ENCODE measurements around the gene ASCC3.

DNA sequence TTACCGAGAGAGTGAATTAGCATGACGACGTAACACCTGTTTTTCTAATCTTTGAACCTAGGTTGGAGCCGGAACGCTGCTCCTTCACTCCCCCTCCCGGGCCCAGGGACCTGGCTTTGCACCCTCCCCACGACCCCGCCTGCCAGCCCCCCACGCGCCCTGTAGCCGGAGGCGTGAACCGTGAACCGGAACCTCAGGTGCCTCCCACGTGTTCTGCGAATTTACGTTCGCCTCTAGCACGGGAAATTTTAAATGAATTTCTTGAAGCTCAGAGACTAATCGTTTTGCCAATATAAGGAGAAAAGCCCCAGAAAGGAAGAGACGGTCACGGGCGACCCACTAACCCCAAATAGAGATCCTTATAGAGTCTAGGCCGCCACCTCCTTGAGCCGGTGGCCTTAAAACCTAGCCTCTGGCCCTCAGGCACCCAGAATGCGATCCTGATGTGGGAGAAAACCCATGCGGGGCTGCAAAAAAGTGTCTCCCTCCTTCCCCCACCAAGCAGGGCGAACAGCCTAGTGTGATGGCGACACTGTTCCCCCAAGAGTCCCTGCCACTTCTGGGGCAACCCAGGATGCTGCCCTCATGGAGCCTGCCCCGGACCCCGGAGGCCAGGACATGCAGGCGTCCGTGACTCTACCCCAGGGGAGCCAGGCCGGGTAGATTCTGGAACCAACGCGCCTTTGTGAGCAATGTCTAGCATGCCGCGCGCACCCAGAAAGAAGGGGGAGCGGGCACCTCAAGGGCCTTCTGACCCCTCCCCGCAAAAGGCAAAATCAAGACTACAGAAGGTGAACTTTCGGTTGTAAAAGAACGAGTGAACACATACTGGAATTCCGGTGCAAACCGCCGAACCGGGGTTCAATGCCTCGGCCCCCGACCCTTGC lies 413.8 kb downstream of the ASCC3 start:
- TF ChIP-seq GATA2 (IDR thresholded peaks at IDR 0.05; ENCODE audit: low read depth, low read length) (no peak), GATA3 (IDR thresholded peaks at IDR 0.05; ENCODE audit: low read depth, low read length) (no peak)

Measured in SH-SY5Y (cell line).